NCI-H524 (cell line): Measurements from ENCODE around the gene HSF5.
"Not testable (repeated sequence)": the region's sequence is repeated elsewhere in the genome, so short reads cannot be mapped to it uniquely, and the experiment has no call there.

Experiments
- DNase-seq, 2 experiments: peaks; one replicate each; lab custom pipeline; 2025; lab: John Stamatoyannopoulos, UW

Gene HSF5

GRCh38 chr17:58481798-58482197 lies 6.4 kb downstream of the HSF5 start:
- DNase-seq = not testable (repeated sequence)

- DNase-seq = no peak
Measured at GRCh38 chr17:58480090-58480489, 8.1 kb downstream of the HSF5 start.

- DNase-seq = no peak
Measured at GRCh38 chr17:58476812-58477211, 11.4 kb downstream of the HSF5 start.

DNA sequence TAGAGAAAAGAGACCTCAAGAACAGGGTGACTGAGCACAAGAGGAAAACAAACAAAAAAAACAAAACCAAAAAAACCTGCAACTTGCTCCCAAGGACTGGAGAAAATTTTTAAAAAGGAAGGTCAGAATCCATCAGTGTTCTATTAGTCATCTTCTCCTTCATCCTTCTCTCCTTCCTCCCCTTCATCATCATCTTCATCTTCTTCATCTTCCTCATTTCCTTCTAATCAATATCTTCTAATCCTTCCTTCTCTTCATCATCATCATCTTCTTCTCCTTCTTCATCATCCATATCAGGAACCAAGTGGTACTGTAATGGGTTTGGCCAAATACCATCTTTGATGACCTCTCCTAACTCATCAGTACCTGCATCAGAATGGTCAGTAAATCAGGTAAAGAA lies 12.2 kb downstream of the HSF5 start:
- no peak for DNase-seq

- DNase-seq = no peak
Measured at GRCh38 chr17:58470356-58470755, 17.9 kb downstream of the HSF5 start.

- no peak for DNase-seq
Measured at GRCh38 chr17:58468944-58469343, 19.3 kb downstream of the HSF5 start.

- DNase-seq = no peak
Measured at GRCh38 chr17:58455491-58455890, 32.7 kb downstream of the HSF5 start.

GRCh38 chr17:58452738-58453137 lies 35.5 kb downstream of the HSF5 start:
- no peak for DNase-seq

DNA sequence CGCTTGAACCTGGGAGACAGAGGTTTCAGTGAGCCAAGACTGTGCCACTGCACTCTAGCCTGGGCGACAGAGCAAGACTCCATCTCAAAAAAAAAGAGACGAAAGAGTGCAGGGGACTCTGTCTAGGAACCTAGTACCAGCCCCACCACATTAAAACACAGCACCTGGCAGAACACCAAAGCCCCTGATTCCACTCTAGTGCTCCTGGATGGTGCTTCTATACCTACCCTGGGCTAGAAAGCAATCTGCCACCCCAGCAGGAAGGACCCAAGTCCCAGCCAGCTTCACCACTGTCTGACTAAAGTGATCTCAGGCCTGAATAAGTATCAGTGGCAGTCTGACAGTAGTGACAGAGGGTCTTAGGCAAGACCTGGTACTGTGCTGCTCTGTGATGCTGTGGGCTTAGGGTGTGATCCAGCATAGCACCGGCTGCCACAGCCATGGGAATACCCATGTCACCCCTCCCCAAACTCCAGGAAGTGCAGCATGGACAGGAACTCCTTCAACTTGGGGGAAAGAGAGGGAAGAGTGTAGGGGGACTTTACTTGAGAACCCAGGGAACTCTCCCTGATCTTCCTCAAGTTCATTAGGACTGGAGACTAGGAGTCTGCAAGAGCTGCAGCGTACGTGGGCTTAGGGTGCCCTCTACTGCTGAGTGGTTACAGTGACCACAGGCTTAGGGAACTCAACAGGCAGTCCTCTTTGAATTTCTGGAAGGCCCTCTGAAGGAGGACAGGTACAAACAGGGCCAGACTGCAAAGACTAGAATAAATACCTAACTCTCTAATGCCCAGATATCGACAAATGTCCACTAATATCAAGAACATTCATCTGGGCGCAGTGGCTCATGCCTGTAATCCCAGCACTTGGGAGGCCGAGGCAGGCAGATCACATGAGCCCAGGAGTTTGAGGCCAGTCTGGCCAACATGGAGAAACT lies 40.9 kb downstream of the HSF5 start:
- DNase-seq = peak; percentile 74 to 93

DNA sequence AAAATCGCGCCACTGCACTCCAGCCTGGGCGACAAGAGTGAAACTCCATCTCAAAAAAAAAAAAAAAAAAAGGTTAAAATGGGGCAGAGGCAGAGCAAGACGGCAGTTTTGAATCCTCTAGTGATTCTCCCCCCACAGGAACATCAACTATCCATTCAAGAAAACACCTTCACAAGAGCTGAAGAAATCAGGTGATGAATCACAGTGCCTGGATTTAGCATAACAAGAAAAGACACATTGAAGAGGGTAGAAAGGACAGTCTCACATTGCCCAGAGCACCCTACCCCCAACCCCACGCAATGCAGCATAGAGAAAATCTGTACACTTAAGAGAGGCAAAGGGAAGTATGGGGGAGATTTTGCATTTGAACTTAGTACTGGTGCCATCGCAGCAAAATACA lies 42.1 kb downstream of the HSF5 start:
- no peak for DNase-seq

DNA sequence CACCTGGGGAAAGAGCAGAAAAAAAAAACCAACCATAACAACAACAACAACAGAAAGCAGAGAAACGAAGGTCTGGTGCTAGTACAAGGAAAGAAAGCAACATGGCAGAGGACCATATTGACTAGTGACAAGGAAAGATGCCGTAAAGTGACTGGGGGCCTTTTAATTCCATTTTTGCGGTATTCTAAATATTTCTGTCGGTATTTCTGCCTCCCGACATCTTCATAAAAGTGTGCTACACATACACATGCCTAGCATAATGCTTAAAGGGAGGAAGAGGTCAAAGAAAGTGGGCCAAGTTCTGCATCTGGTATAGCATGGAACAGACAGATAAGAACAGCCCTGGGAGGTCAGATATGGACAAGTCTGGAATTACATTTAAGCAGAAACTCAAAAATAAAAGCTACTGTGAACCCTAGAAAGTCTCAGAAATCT lies 51.4 kb downstream of the HSF5 start:
- no peak for DNase-seq

DNA sequence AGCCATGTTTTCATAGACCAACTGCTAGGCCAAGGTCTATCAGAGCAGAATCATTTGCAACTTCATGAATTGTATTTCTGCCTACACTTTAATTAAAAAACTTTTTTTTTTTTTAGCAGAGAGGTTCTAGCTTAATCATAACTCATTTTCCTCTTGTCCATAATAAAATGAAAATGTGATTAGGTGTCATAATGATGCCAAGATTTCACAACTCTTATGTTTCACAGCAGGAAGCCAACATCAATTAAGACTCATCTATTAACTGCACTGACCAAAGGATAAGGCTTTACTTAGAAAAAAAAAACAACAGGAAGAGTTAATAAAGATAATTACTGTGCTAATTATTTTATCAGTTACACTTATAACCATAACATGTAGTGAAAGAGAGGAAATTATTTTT lies 52.0 kb downstream of the HSF5 start:
- DNase-seq = no peak

- no peak for DNase-seq
Measured at GRCh38 chr17:58432806-58433573, 55.2 kb downstream of the HSF5 start.

DNA sequence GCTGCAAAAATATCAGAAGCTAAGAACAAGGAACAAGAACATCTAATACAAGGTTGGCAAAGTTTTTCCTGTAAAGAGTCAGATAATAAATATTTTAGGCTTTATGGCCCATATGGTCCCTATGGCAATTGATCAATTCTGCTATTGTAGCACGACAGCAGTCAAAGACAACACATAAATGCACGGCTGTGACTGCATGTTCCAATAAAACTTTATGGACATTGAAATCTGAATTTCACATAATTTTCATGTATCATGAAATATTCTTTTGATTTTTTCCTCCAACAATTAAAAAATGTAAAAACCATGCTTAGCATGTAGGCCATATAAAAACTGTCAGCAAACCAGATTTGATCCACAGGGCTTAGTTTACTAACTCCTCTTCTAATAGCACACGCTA lies 60.4 kb downstream of the HSF5 start:
- DNase-seq = no peak

DNA sequence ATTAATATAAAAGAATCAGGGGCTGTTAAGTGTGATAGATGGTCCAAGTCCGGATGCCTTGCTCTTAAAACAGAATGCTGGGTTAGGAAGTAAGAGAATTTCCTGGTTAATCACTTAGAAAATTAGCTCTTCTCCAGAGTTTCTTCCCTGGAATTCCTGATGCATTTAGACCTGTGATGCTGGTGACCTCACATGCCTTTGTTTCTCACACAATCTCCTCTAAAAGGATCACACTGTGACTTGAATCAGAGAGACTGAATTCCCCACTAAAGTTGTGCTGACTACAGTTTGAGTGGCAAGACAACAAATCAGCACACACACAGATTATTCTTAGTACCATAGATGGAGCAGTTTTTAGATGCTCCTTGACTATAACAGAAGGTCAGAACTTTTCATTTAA lies 66.5 kb downstream of the HSF5 start:
- DNase-seq = no peak

- DNase-seq = no peak
Measured at GRCh38 chr17:58420827-58421226, 67.4 kb downstream of the HSF5 start.

DNA sequence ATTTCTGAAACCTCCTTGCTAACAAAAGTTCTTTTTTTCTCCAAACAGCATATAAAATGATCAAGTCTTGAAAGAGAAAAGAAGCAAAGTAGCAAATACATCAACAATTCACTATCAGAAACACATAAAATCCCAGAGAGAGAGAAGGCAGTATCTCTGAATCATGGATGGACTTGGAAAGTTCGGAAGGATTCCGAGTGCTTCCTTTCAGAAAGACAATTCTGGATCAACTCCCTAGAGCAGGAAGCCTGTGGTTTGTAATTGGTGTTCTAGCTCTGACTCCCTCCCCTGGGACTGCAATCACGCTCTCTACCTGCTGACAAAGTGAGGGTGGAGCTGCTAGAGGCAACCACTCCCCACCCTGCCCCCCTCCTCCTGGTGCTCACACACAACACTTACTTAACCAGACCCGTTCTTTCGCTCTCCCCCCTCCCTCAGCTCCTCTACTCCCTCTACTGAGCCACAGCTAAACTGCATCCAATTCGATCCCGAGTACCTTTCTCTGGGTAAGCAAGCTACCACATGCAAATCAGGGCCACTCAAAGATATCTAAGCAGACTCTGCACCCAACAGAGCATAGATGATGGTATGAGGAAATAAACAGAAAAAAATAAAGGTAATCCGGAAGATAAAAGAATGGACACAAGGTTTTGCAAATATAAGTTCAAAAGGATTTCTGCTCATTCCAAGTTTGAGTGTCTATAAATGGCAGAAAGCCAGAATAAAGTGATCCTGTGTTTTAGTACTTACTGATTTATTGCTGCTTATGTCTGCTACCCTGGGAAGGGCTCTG lies 70.7 kb downstream of the HSF5 start, which contains the start of gene RNF43:
Gene RNF43, minus strand, starts transcription at position 235 of the 793 bp plus-strand sequence. CDS start 1,957 bp downstream, outside the sequence.
- peak; percentile 91 to 97 for DNase-seq

GRCh38 chr17:58416937-58417299 lies 71.3 kb downstream of the HSF5 start:
- DNase-seq = no peak

GRCh38 chr17:58416396-58416795 lies 71.8 kb downstream of the HSF5 start:
- DNase-seq = no peak

GRCh38 chr17:58415371-58416055 lies 72.7 kb downstream of the HSF5 start:
- DNase-seq = peak in 1 of 2 experiments; percentile 51

DNA sequence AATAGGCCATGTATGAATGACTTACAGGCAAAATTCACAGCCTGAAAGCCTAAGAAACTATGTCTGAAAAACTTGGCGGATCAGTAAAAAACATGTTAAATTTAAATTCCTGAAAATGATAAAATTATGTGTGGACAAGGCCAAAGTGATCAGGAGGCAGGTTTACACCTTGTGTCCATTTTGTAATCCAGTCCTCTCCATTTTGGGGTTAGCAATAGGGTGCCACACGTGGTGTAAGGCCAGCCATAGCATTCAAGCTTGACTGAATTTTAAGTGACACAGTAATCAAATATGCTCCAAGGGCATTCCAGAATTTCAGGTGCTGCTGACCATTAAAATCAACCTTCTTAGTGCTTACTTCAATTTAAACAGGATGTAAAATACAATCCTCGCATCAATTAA lies 73.6 kb downstream of the HSF5 start:
- peak; percentile 26 to 44 for DNase-seq

DNA sequence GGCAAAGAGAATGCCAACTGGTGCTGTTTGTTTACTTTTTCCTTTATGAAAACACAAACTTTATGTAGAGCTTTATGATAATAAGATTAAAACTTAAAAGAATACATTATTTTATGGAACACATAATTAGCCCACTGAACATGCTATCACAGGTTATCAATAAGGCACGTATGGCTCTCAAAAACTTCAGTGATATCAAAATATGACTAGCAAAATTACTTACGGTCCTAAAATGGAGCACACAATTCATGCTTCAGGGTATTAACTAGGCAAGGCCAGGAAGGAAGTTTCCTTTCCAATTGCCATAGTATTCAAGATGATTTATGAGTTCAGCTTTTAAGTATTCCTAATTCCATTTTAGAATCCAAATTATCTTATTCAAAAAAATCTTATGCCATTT lies 74.5 kb downstream of the HSF5 start:
- no peak for DNase-seq
